ENCODE results near the gene CTAG1A. TPM values are rescaled to one million over a fixed set of nuclear protein-coding genes. Genes with fewer than 3 reads are reported as not detected.
"Not testable (repeated sequence)": the region's sequence is repeated elsewhere in the genome, so short reads cannot be mapped to it uniquely, and the experiment has no call there.

The CTAG1A gene
- polyA plus RNA-seq, 2 of the 4 experiments (the other 2 are of a cell fraction): not detected

DNA sequence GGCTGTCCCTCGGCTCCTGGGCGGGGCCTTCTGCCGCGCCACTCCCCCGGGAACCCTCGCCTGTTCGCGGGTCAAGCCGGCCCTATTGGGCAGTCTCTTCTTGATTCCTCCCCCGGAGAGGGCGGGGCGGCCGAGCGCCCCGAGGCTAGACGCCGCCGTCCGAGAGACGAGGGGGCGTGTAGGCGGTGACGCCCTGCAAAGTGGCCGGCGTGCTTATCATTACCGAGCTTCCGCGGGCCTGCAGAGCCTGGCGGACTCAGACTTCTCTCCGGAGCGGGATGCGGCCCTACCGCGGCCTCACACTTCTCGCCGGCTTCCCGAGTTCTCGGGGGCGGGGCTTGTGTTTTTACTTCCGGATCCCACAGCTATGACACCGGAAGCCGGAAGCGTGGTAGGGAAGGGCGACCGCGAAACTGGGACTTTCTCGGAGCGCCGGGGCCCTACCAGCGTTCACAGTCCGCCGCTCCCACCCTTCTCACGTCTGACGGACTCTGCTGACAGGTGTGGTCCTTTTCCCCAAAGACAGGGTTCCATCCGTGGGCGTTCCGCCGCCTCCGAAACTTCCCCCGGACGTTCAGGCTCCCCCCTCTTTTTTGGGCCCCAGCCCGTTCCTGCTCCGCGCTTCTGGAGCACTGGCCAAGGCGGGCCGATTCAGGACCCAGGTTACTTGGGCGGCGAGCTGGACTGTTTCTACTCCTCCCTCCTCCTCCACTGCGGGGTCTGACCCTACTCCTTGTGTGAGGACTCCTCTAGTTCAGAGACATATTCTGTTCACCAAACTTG, 37.5 kb upstream of the CTAG1A start, which contains the start of gene IKBKG (continued):
- TF ChIP-seq, protein P1, sequence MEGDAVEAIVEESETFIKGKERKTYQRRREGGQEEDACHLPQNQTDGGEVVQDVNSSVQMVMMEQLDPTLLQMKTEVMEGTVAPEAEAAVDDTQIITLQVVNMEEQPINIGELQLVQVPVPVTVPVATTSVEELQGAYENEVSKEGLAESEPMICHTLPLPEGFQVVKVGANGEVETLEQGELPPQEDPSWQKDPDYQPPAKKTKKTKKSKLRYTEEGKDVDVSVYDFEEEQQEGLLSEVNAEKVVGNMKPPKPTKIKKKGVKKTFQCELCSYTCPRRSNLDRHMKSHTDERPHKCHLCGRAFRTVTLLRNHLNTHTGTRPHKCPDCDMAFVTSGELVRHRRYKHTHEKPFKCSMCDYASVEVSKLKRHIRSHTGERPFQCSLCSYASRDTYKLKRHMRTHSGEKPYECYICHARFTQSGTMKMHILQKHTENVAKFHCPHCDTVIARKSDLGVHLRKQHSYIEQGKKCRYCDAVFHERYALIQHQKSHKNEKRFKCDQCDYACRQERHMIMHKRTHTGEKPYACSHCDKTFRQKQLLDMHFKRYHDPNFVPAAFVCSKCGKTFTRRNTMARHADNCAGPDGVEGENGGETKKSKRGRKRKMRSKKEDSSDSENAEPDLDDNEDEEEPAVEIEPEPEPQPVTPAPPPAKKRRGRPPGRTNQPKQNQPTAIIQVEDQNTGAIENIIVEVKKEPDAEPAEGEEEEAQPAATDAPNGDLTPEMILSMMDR (IDR thresholded peaks at IDR 0.05): no peak
- TF ChIP-seq RARB (CRISPR knock-in tag; IDR thresholded peaks at IDR 0.05) (no peak), PHF8 (IDR thresholded peaks at IDR 0.05; ENCODE audit: borderline replicate concordance, low read depth) (peak; percentile 72)

DNA sequence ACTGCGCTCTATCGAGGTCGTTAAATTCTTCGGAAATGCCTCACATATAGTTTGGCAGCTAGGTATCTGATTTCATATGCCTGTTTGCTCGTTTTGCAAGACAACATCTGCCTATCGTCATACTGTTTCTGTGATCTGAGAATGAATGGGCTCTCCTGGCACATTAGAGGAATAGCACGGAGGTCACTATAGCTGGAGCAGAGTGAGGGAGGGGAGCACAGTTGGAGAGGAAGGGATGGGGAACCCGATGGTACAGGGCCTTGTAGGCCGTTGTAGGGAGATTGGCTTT, 37.0 kb upstream of the CTAG1A start:
- POLR2A ChIA-PET: no interaction called here
- DNase-seq (ENCODE audit: low read depth in 1 of 2, low spot score in 1 of 2): no peak

DNA sequence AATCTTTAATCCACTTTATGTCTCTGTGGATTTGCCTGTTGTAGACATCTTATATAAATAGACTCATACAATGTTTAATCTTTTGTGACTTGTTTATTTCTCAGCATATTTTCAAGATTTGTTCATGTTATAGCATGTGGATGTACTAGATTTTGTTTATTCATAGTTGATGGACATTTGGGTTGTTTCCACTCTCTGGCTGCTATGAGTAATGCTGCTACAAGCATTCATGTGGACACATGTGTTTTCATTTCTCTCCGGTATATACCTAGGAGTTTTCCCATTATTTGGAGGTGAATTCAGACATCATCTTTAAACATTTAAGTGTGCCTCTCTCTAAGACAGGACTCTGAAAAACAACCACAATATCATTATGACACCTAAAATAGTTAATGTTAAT, 35.2 kb upstream of the CTAG1A start:
- Histone ChIP-seq H3K27ac (no peak overlapping the region), H3K9me3 (no peaks in the 10 kb centered on the region), H3K4me2 (peak overlapping the region; percentile 96; the same call in 2 of the 3 replicates), H3K4me1 (peaks cover 16% of the 10 kb centered on the region; the same call in 2 of the 3 replicates), H3K4me3 (no peak overlapping the region)
- DNase-seq (ENCODE audit: low read depth in 1 of 2, low spot score in 1 of 2): no peak
- no peak for TF ChIP-seq HOXA7 (CRISPR knock-in tag; IDR thresholded peaks at IDR 0.05)
- TF ChIP-seq HDAC2 (IDR thresholded peaks at IDR 0.05): no peak
- no peak for TF ChIP-seq TFCP2L1 (CRISPR knock-in tag; IDR thresholded peaks at IDR 0.05)
- no peak for TF ChIP-seq MAFK (IDR thresholded peaks at IDR 0.05; ENCODE audit: partially characterized antibody)
- no peak for TF ChIP-seq ZSCAN20 (CRISPR knock-in tag; IDR thresholded peaks at IDR 0.05)
- TF ChIP-seq EHMT2 (IDR thresholded peaks at IDR 0.05; ENCODE audit: low read depth): no peak
- TF ChIP-seq SREBF2 (IDR thresholded peaks at IDR 0.05): no peak
- TF ChIP-seq RCOR1 (IDR thresholded peaks at IDR 0.05; ENCODE audit: low read depth, low read length): no peak
- no peak for TF ChIP-seq FOSL2 (IDR thresholded peaks at IDR 0.05)
- no peak for TF ChIP-seq FOSL2 (CRISPR knock-in tag; IDR thresholded peaks at IDR 0.05)
- TF ChIP-seq MYC (IDR thresholded peaks at IDR 0.05; ENCODE audit: borderline replicate concordance, low read length): no peak
- TF ChIP-seq, protein P2, sequence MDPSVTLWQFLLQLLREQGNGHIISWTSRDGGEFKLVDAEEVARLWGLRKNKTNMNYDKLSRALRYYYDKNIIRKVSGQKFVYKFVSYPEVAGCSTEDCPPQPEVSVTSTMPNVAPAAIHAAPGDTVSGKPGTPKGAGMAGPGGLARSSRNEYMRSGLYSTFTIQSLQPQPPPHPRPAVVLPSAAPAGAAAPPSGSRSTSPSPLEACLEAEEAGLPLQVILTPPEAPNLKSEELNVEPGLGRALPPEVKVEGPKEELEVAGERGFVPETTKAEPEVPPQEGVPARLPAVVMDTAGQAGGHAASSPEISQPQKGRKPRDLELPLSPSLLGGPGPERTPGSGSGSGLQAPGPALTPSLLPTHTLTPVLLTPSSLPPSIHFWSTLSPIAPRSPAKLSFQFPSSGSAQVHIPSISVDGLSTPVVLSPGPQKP (IDR thresholded peaks at IDR 0.05; ENCODE audit: low read depth, low read length): no peak
- ChIA-PET POLR2A (no interaction called here), CTCF (no interaction called here)
- WGBS (ENCODE audit: missing lambda C conversion rate): 83% methylated on average over 1 of the region's 1 CpG
- no peak for ATAC-seq
- FAIRE-seq: peak; percentile 70

More for the DNA sequence above, 37.0 kb upstream of the CTAG1A start:
- 0% methylated on average over 9 of the region's 9 CpGs for WGBS (ENCODE audit: missing lambda C conversion rate)
- Histone ChIP-seq H3K27ac (peak overlapping the region; percentile 98 to 100), H3K4me2 (peak overlapping the region; percentile 96), H3K9me3 (no peaks in the 10 kb centered on the region), H3K4me3 (peak overlapping the region; percentile 95), H3K4me1 (peaks cover 34% of the 10 kb centered on the region)
- no peak for TF ChIP-seq CBX2 (IDR thresholded peaks at IDR 0.05; ENCODE audit: borderline replicate concordance, low read depth)
- TF ChIP-seq KDM5A (IDR thresholded peaks at IDR 0.05): 0 out of 2 replicates have a peak, but pooled peaks have one; percentile 10
- TF ChIP-seq CEBPB (IDR thresholded peaks at IDR 0.05): no peak
- TF ChIP-seq RNF2 (IDR thresholded peaks at IDR 0.05; ENCODE audit: borderline replicate concordance, low read depth): no peak
- FAIRE-seq (no peak), ATAC-seq (no peak)
- CTCF ChIA-PET: interaction anchor here (0.7 to 0.9 kb wide), 3 partner anchors 13 to 200 kb away, joined by 3 read pairs; no protein-coding TSS in a partner anchor

DNA sequence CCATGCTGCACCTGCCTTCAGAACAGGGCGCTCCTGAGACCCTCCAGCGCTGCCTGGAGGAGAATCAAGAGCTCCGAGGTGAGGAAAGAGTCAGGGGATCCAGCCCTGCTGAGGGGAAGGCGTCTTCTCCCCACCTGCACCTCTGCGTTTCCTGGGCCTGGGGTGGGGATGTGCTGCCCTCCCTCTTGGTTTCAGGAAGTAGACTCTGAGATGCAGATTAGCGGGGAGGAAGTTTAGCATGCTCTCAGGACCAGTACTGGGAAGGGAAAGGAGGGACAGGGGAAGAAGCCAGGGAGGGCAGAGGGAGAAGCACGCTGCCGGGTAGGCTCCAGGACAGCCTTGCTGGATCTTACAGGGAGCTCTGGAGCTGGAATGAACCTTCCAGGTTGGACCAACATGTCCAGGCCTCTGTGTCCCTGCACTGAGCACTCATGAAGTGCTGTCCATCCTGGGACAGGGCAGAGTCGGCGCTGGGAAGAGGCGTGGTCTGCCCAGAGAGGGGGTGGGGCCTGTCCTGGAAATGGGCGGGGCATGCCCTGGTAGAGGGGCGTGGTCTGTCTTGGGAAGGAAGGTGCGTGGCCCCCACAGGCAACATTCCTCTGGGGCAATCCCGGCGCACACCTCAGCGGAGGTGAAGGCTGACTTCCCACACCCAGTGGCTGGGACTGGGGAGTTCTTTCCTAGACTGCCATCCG, 32.7 kb upstream of the CTAG1A start:
- WGBS (ENCODE audit: missing lambda C conversion rate): 98% methylated on average over 8 of the region's 18 CpGs
- peaks cover 15% of the 10 kb centered on the region; the same call in 2 of the 3 replicates for H3K4me1 ChIP-seq
- H3K9me3 ChIP-seq; H3K4me2 ChIP-seq; H3K27ac ChIP-seq; CTCF ChIA-PET; H3K4me3 ChIP-seq; POLR2A ChIA-PET; DNase-seq (ENCODE audit: low read depth in 1 of 2, low spot score in 1 of 2): not testable (repeated sequence)
- ATAC-seq (peak in 1 of 2 experiments; percentile 49; a peak in 3 of 6 replicates), FAIRE-seq (peak; percentile 85)

DNA sequence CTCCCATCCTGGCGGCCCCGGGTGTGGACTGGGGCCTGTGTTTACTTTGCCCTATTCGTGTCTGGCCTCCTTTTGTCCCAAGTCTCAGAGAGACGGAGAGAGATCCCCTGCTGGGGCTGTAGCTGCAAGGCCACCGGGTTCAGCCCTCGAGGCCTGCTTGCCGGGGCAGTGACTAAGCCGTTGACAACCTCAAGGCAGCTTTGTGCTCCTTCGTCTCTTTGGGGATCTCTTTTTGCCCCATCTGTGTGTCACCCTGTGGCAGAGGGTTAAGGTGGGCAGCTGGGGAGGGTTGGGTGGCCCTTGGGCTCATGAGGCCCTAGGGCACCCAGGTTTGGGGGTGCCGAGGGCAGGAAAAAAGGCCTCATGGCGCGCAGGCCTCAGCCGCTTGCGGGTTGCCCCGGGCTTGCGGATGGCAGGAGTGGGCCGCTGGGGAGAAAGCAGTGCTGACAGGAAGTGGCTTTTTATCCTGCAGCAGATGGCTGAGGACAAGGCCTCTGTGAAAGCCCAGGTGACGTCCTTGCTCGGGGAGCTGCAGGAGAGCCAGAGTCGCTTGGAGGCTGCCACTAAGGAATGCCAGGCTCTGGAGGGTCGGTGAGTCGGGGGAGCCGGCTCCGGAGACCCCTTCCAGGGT, 26.8 kb upstream of the CTAG1A start:
- H3K4me2 ChIP-seq; H3K4me3 ChIP-seq; DNase-seq (ENCODE audit: low read depth in 1 of 2, low spot score in 1 of 2); POLR2A ChIA-PET; H3K9me3 ChIP-seq; CTCF ChIA-PET; H3K27ac ChIP-seq; H3K4me1 ChIP-seq; ATAC-seq; FAIRE-seq: not testable (repeated sequence)
- 88% methylated on average over 5 of the region's 24 CpGs for WGBS (ENCODE audit: missing lambda C conversion rate)

DNA sequence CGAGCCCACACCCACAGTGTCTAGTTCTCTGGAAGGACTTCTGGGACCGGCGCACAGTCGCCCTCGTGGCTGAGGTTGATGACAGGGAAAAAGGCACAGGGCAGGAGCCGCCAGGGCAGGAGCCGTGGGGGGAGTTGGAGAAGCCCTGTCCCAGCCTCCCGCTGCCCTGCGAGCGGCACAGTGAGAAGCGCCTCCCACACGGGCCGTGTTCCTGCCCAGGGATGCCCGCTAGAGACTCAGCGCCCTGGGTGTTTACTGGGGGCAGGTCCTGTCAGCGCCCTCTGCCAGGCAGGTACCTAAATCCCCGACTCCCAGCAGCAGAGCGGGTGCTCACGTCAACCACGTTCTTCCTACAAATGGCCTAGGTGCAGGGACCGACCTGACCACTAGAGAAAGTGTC, 26.0 kb upstream of the CTAG1A start:
- H3K4me1 ChIP-seq; DNase-seq (ENCODE audit: low read depth in 1 of 2, low spot score in 1 of 2); H3K4me2 ChIP-seq; H3K27ac ChIP-seq; CTCF ChIA-PET; FAIRE-seq; H3K9me3 ChIP-seq; H3K4me3 ChIP-seq; POLR2A ChIA-PET: not testable (repeated sequence)
- peak in 1 of 2 experiments; percentile 18; a peak in 1 of 6 replicates for ATAC-seq
- WGBS (ENCODE audit: missing lambda C conversion rate): 86% methylated on average over 6 of the region's 21 CpGs
